PC-9 (cell line): Measurements from ENCODE around the gene FASTKD2.

Source experiments
- CTCF ChIP-seq: fragments of 200-600 bp; sonication (generic); conservative IDR thresholded peaks from 2 replicates; pipeline ENCODE4 v1.6.1; 2017; ENCODE audit warnings: mixed run types, antibody characterized with exemption, mild to moderate bottlenecking, moderate library complexity
- EZH2 ChIP-seq: fragments of 200-600 bp; sonication (generic); IDR thresholded peaks from 2 replicates; pipeline ENCODE4 v1.8.0; 2017; ENCODE audit warnings: antibody characterized with exemption, low read depth

- TF ChIP-seq CTCF (no peak), EZH2 (no peak)
Measured at GRCh38 chr2:206802654-206803514, 37.5 kb downstream of the FASTKD2 start.
